GM12865 (cell line): Measurements from ENCODE around the gene NID2.

Experiments
- DNase-seq: peaks from one replicate; pipeline ENCODE4 v3.0.0; 2010; ENCODE audit warnings: low read depth
- H3K4me3 ChIP-seq: 2 replicates; pipeline ENCODE4 v1.5.1; 2011; ENCODE audit warnings: mild to moderate bottlenecking, low read depth, low read length, control low read depth
- CTCF ChIP-seq: IDR thresholded peaks from 2 replicates; pipeline ENCODE4 v1.5.1; 2011; ENCODE audit warnings: low read length, control low read depth, low read depth, inconsistent platforms; ENCODE audit not compliant: insufficient read depth; ENCODE audit errors: missing control alignments

Gene NID2

DNA sequence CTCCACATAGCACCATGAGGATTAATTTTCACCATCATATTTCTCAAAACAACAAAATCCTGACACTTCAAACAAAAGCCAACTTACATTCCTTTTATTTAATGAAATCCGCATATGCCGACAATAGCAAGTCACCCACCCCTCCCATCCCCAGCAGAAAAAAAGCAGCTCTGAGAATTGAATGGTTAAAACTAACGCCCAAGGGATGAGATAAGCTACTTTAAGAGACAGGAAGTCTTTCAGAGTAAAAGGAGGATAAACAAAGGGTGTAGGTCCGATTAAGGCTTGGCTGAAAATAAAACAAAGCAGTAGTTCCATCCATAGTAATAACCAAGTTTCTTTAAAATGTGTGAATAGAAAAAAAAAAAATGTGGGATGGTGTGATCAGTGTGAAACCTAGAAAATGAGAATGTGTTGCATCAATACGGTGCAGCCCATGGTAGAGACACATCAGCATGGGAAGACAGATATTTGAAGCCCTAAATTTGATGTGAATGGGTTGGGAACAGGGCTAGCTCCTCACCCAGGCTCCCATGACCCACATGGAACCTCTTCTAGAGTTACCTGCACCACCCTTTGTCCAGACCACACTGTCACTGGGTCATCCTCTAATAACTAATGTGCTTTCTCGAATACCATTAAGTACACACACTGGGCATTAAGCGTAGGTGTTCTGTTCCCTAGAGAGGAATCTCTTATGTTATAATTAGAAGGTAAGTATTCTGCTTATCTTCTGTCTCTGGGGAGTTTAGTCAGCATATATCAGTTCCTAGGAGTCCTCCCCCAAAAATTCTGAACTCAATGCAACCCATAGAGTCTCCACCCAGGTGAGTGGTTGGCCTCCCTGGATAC is 47.8 kb downstream of the NID2 start:
- no peak for DNase-seq
- no peak for TF ChIP-seq CTCF
- no peak overlapping the region for H3K4me3 ChIP-seq

- TF ChIP-seq CTCF: no peak
- no peak for DNase-seq
- no peak overlapping the region for H3K4me3 ChIP-seq
These were observed 48.6 kb downstream of the NID2 start for GRCh38 chr14:52020161-52020714.

DNA sequence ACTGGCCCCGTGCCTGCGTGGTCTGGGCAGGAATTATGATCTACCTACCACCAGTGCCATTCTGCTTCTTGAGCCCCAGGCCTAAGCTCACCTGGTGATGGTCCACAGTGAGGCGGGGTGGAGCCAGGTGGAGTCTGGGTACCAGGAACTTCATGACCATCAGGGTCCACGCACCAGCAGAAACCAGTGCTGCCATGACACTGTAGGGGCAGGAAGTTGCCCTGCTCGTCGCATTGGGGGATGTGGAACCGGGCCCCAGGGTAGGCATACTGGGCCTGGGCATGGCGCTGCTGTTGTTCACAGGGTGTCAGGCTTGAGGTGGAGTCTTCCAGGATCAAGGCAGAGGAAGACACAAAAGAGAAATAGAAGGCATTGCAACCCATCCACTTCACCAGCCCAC is 49.9 kb downstream of the NID2 start:
- no peak for TF ChIP-seq CTCF
- H3K4me3 ChIP-seq: no peak overlapping the region
- DNase-seq: no peak

- TF ChIP-seq CTCF: no peak
- no peak overlapping the region for H3K4me3 ChIP-seq
- DNase-seq: no peak
These were observed 50.6 kb downstream of the NID2 start for GRCh38 chr14:52018252-52018651.

DNA sequence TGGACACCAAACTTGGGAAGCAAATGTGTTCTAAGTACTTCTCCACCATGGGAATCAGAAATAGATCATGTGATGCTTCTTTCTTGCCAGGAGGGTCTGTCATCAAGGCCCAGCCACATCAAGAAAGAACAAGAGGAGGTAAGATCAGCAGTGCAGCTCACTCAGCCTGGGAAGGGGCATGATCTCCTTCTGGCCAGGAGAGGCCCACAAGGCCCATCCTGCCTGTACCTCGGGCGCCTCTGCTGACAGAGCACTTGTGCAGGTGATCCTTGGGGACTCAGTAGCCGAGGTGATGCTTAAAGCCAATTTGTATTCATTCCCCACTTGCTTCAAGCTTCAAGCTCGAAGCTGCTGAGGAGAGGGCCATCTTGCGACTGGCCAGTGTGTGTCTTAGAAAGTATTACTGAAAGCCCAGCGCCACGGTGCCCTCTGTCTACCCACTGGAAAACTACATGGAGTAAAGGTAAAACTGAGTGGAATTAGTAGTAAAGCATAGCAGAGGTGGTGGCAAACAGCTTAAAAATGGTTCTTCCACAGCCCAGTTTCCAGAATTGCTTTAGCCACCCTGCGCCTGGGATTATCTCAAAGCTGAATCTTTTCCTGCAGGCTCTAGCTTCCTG is 53.3 kb downstream of the NID2 start:
- DNase-seq: no peak
- TF ChIP-seq CTCF: no peak
- H3K4me3 ChIP-seq: no peak overlapping the region

- no peak overlapping the region for H3K4me3 ChIP-seq
- TF ChIP-seq CTCF: no peak
- no peak for DNase-seq
These were observed 54.1 kb downstream of the NID2 start for GRCh38 chr14:52014601-52015267.
